Measurements from ENCODE around the gene SLC25A22. TPM values are rescaled to one million over a fixed set of nuclear protein-coding genes. Genes with fewer than 3 reads are reported as not detected.

Gene SLC25A22
- total and polyA plus RNA-seq, 9 of the 15 experiments (the other 6 are each of a cell fraction or from before 2014, with no cell fraction given) = 0.41 to 55.4 (median 11.4) TPM

DNA sequence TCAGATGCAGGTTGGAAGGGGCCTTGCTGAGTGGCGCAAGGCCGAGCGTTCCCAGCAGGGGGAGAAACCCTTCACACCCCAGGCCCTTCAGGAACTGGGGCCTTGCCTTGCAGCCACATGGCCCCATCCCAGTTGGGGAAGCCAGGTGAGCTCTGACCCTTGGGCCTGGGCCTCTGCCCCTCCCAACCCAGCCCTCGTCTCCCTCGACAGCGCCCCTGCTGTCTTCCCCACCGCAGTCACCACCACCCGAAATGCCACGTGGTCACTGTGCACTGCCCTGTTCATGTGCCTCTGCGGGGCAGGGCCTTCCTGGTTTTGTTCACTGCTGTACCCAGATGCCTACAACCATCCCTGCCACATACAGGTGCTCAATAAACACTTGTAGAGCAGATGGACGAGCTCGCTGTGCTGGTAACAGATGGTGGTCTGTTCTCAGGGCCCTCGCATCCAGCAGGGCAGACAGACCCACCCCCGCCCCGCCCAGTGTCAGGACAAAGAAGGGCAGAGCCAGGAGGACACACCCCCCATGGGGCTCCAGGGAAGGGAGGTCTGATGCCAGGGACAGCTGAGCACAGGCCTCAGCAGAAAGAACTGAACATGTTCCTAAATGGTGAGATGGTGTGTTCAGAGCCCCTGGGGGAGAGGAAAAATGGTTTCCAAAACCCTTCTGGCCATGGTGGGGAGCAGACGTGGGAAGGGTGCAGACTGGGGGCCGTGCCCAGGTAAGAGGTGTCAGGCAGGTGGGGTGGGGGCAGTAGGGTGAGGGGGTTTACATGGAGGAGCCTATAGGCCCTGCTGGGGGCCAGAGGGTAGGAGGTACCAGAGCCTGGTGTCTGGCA, 40.6 kb upstream of the SLC25A22 start (continued):
- TF ChIP-seq, protein P1, sequence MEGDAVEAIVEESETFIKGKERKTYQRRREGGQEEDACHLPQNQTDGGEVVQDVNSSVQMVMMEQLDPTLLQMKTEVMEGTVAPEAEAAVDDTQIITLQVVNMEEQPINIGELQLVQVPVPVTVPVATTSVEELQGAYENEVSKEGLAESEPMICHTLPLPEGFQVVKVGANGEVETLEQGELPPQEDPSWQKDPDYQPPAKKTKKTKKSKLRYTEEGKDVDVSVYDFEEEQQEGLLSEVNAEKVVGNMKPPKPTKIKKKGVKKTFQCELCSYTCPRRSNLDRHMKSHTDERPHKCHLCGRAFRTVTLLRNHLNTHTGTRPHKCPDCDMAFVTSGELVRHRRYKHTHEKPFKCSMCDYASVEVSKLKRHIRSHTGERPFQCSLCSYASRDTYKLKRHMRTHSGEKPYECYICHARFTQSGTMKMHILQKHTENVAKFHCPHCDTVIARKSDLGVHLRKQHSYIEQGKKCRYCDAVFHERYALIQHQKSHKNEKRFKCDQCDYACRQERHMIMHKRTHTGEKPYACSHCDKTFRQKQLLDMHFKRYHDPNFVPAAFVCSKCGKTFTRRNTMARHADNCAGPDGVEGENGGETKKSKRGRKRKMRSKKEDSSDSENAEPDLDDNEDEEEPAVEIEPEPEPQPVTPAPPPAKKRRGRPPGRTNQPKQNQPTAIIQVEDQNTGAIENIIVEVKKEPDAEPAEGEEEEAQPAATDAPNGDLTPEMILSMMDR (IDR thresholded peaks at IDR 0.05 in 2 of 3, conservative IDR thresholded peaks at IDR 0.05 in 1 of 3; ENCODE audit: insufficient read depth in 2 of 3, low read depth in 1 of 3, low read length in 3 of 3) = peak; percentile 48 to 56 (median 52)
- TF ChIP-seq MTA3 (IDR thresholded peaks at IDR 0.05; ENCODE audit: borderline replicate concordance) (no peak), EP300 (IDR thresholded peaks at IDR 0.05; ENCODE audit: low read length) (no peak), ZEB2 (IDR thresholded peaks at IDR 0.05) (no peak), PRPF4 (IDR thresholded peaks at IDR 0.05; ENCODE audit: insufficient read depth, low read depth, low read length, poor library complexity, severe bottlenecking) (no peak), SMARCE1 (IDR thresholded peaks at IDR 0.05) (no peak), SREBF1 (IDR thresholded peaks at IDR 0.05; ENCODE audit: borderline replicate concordance, low read depth, low read length) (no peak), HDAC3 (IDR thresholded peaks at IDR 0.05; ENCODE audit: borderline replicate concordance, partially characterized antibody) (no peak), RCOR1 (IDR thresholded peaks at IDR 0.05; ENCODE audit: borderline replicate concordance in 1 of 2, low read depth in 2 of 2, low read length in 2 of 2) (no peak), RFX1 (IDR thresholded peaks at IDR 0.05) (no peak), CREM (IDR thresholded peaks at IDR 0.05; ENCODE audit: low read depth) (peak; percentile 41; the same call in 1 of the 2 replicates), PTBP1 (IDR thresholded peaks at IDR 0.05; ENCODE audit: low read depth, low read length) (no peak), HOXB6 (CRISPR knock-in tag; IDR thresholded peaks at IDR 0.05; ENCODE audit: borderline replicate concordance) (no peak), FOXO4 (CRISPR knock-in tag; IDR thresholded peaks at IDR 0.05) (no peak), MED1 (CRISPR knock-in tag; IDR thresholded peaks at IDR 0.05; ENCODE audit: borderline replicate concordance) (no peak), RBFOX2 (IDR thresholded peaks at IDR 0.05; ENCODE audit: low read depth, low read length) (peak; percentile 17), PHF21A (IDR thresholded peaks at IDR 0.05; ENCODE audit: borderline replicate concordance, low read depth) (no peak), SMARCA5 (IDR thresholded peaks at IDR 0.05) (no peak), PKNOX1 (IDR thresholded peaks at IDR 0.05) (no peak)
- TF ChIP-seq, protein P2, sequence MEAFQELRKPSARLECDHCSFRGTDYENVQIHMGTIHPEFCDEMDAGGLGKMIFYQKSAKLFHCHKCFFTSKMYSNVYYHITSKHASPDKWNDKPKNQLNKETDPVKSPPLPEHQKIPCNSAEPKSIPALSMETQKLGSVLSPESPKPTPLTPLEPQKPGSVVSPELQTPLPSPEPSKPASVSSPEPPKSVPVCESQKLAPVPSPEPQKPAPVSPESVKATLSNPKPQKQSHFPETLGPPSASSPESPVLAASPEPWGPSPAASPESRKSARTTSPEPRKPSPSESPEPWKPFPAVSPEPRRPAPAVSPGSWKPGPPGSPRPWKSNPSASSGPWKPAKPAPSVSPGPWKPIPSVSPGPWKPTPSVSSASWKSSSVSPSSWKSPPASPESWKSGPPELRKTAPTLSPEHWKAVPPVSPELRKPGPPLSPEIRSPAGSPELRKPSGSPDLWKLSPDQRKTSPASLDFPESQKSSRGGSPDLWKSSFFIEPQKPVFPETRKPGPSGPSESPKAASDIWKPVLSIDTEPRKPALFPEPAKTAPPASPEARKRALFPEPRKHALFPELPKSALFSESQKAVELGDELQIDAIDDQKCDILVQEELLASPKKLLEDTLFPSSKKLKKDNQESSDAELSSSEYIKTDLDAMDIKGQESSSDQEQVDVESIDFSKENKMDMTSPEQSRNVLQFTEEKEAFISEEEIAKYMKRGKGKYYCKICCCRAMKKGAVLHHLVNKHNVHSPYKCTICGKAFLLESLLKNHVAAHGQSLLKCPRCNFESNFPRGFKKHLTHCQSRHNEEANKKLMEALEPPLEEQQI (IDR thresholded peaks at IDR 0.05) = no peak

Data from K562 (cell line).